UCSD-AML1 (cell line): ENCODE data around the gene DYRK1A.
A peak's percentile ranks its signal among the peaks of the same experiment; 100 is the strongest.

ENCODE experiments used
- DNase-seq: peaks from one replicate; lab custom pipeline; 2025; ENCODE audit not compliant: unreplicated experiment; lab: John Stamatoyannopoulos, UW

The DYRK1A gene

GRCh38 chr21:37564341-37564923 lies 197.9 kb downstream of the DYRK1A start:
- peak; percentile 83 for DNase-seq

GRCh38 chr21:37564924-37565529 lies 198.5 kb downstream of the DYRK1A start:
- no peak for DNase-seq

GRCh38 chr21:37565530-37566223 lies 199.1 kb downstream of the DYRK1A start:
- DNase-seq: no peak

GRCh38 chr21:37566790-37567615 lies 200.4 kb downstream of the DYRK1A start:
- DNase-seq: no peak

GRCh38 chr21:37568415-37568814 lies 201.8 kb downstream of the DYRK1A start:
- no peak for DNase-seq

GRCh38 chr21:37568916-37569315 lies 202.3 kb downstream of the DYRK1A start:
- no peak for DNase-seq

- DNase-seq: no peak
Observed at GRCh38 chr21:37571442-37571841, 204.9 kb downstream of the DYRK1A start.

- no peak for DNase-seq
Observed at GRCh38 chr21:37574316-37574715, 207.7 kb downstream of the DYRK1A start.

GRCh38 chr21:37574751-37575150 lies 208.2 kb downstream of the DYRK1A start:
- DNase-seq: no peak

- DNase-seq: no peak
Observed at GRCh38 chr21:37575580-37575979, 209.0 kb downstream of the DYRK1A start.
